NCI-H748 (cell line): ENCODE measurements around the gene UQCC2.

ENCODE experiments used
- DNase-seq: peaks from one replicate; lab custom pipeline; 2025; ENCODE audit not compliant: unreplicated experiment; lab: John Stamatoyannopoulos, UW

Gene UQCC2

DNA sequence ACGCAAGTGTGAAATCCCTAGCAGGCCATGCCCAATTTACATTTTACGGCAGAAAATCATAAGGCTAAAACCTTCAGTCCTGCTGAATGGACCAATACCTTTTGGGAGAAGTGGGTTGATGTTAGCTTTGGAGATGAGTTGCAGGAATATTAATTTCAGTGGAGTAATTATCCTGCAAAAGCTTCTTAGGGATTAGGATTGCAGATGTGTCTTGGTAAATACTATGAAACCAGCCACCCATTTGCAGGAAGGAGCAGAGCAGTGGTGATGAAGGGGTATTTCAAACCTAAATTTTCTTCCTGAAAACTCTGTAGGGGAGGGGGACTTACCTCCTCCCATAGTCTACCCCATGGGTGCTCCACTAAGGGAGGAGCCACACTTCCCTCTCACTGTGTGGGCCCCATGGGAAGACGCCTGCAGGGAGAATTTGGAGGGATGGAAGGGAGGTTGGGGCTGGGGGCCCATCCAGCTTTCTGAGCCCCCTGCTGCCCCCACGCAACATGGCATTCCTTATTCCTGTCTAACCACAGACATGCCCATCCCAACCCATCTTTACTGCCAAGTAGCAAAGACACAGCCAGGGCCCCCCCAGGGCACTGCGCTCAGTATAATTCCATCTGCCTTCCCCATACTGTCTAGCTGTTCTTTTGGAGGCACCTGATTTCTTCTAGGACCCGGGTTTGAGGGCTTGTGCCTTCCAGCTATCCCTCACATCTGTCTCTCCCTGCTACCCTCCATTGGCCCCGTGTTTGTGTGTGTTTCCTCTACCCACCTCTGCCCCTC lies 14.6 kb upstream of the UQCC2 start:
- DNase-seq = no peak

GRCh38 chr6:33725222-33725621 lies 13.7 kb upstream of the UQCC2 start:
- DNase-seq = no peak

DNA sequence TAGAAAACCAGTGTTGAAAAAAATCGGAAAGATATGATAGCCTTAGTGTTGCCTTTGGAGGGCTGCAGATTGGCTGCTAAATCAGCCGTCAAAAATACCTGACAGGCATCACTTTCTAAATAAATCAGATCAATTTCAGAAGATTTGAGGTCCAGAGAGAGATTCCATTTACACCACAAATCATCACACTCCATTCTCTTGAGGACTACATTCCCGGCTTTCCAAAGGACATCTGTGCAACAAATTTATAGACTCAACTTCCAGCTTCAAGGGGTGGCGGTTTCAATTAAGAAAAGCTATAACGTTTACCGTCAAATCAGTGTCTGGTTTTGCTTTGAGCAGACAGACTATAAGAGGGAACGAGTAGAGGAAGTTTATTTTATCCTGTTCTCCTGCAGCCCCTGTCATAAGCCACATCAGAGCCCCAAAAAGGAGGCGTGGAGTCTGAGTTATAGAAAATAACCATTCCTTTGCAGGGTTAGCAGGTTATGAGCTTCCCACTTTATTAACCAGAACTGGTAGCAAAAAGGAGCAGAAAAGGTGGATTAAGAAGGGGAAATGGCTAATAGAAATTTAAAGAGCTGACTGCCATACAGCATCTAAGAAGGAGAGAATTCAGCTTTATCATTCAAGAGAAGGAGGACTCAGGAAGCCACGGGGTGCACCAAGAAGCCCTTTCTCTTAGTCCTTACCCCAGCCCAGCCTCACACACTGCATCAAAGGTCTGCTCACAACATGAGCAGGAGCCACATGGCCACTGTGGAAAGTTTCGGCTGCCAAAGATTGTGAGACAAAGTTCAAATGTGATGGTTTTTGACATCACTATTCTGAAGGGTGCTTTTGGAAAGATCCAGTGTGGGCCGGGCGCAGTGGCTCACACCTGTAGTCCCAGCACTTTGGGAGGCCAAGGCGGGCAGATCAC lies 12.9 kb upstream of the UQCC2 start:
- DNase-seq = no peak

DNA sequence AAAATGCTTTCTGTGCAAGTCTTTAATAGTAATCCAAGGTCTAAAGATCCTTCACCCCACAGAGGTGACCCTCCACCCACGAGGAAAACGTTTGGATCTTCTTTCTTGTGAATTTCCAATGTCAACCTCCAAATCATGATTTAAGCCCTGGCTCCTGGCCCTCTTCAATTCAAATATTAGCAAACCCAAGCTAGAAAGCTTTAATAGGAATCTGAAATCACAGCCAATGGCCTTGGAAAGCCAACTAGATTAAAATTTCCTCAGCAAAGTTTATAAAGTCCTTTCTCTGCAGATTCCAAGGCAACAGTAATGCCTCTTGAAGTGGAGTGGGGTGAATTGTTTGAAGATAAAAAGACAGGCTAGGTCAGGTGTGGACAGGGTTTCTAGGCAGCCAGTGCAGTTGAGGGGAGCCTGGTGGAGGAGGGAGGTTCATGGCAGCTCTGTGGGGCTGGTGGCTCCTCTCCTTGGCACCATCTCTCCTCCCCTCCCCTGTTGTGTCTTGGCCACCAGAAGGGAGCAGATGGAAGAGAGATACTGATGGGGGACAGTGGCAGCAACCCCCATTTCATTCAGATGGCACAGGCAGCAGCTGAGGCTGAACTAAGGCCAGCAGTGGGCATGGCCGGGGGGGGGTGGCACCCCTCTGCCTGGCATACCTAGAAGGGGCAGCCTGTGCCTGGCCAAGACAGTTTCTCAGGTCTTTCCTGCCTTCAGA lies 12.0 kb upstream of the UQCC2 start:
- no peak for DNase-seq

GRCh38 chr6:33722103-33722623 lies 10.7 kb upstream of the UQCC2 start:
- DNase-seq = no peak

- DNase-seq = no peak
These were observed 10.0 kb upstream of the UQCC2 start for GRCh38 chr6:33721508-33721907.

GRCh38 chr6:33720998-33721397 lies 9.5 kb upstream of the UQCC2 start:
- DNase-seq = peak; percentile 53

DNA sequence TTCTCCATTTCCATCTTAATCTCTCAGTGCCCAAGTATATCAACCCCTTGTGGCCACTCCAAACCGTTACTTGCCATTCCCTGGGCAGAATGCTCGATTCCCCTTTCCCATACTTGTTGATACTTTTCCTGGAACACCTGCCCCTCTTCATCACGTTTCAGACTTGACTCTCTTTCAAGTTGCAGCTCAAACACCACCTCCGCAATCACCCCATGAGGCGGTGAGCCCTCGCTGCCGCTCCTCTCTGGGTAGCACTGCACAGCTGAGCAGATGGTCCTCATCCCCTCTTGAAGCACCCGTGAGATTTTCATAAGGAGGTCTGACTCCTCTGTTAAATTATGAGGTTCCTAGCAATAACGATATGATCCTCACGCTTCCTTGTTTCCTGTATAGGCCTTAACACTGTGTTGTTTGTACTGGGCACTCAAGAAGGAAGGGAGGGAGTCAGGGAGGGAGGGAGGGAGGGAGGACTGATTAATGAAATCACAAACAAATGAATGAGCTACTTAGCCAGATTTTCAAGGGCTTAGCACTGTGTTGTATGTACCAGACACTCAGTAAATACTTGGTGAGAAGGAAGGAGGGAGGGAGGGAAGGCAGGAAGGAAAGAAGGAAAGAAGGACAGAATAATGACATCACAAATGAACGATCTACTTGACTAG lies 8.0 kb upstream of the UQCC2 start:
- no peak for DNase-seq

- no peak for DNase-seq
These were observed 7.2 kb upstream of the UQCC2 start for GRCh38 chr6:33718713-33719112.

DNA sequence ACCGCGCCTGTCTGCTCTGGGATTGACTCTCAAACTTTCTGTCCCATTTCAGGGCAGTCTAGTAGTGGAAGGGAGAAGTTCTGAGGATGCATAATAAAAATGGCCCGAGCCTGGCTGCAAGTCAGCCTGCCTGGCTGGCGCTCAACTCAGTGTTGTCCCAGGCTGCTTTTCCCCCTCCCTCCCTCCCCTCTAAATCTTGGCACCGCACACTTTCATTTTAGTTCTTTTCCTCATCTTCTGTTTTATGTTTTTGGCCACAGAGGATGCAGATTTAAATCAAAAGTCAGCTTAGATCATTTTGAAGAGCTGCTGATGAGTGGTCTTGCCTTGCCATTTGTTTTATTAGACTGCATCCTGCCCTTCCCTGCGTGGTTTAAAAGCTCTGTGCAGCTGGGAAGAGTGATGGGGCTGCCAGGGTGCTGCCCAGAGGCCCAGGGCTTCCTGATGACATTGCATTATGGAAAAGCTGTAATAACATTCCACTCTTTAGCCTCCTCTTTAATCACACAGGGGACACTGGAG lies 6.5 kb upstream of the UQCC2 start:
- DNase-seq = no peak

GRCh38 chr6:33716890-33717632 lies 5.6 kb upstream of the UQCC2 start:
- DNase-seq = peak; percentile 67

- DNase-seq = peak; percentile 82
These were observed 4.9 kb upstream of the UQCC2 start for GRCh38 chr6:33716379-33716778.

GRCh38 chr6:33714385-33715040 lies 3.0 kb upstream of the UQCC2 start:
- DNase-seq = no peak

- no peak for DNase-seq
These were observed 2.3 kb upstream of the UQCC2 start for GRCh38 chr6:33713786-33714185.

DNA sequence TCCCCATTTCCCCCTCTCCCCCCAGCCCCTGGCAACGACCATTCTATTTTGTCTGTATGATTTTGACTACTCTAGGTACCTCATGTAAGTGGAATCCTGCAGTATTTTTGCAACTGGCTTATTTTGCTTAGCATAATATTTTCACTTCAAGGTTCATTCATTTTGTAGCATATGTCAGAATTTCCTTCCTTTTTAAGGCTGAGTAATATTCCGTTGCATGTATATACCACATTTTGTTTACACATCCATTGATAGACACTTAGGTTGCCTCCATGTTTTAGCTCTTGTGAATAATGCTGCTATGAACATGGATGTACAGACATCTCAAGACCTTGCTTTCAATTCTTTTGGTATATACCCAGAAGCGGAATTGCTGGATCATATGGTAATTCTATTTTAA lies 1.4 kb upstream of the UQCC2 start:
- no peak for DNase-seq

DNA sequence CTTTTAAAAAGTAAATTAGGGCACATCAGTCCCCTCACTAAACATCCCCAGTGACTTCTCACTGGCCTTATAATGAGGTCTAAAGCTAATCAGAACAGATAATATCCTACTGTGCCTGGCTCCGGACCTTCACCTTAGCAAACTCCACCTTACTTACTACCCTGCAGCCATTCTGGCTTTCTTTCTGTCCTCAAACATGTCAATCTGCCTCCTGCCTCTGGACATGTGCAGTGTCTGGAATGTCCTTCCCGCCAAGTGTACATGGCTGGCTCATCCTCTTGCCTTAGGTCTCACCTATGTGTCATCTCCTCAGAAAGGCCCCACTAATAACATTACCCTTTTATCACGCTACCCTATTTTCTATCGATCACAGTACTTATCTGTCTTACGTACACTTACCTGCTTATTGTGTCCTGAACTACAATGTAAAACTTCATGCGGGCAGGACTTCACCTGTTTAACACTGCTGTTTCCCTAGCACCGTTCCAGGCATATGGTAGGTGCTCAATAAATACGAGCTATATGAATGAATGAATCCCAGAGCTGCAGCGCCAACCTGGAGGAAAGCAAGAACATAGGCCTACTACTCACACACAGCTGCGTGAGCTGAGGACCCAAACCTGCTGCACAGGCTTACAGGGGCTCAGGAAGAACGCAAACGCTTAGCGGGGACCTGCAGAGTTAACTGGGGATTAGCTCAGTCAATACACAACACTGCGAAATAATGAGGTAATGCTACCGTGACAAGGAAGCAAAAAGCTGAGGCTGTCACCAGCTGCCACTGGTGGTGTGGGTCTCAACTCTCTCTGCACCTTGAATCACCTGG lies 991 bp downstream of the UQCC2 start:
- peak; percentile 72 for DNase-seq

GRCh38 chr6:33709605-33710295 lies 1.8 kb downstream of the UQCC2 start:
- DNase-seq = no peak
